Duodenal mucosa (tissue), 2 donors: ENCODE measurements around the gene SLC66A2.

ENCODE experiments used
- H3K27ac ChIP-seq: one replicate; pipeline ENCODE4 v1.7.0; 2013; ENCODE audit warnings: low read depth, low read length
- H3K27me3 ChIP-seq, 2 donors: one replicate each; pipeline ENCODE4 v1.7.0; 2013; ENCODE audit warnings: low read length in 2 of 2, control low read depth in 1 of 2; ENCODE audit not compliant: insufficient read depth in 2 of 2, control insufficient read depth in 1 of 2
- H3K36me3 ChIP-seq, 2 donors: one replicate each; pipeline ENCODE4 v1.7.0; 2013; ENCODE audit warnings: low read length in 2 of 2, control low read depth in 1 of 2; ENCODE audit not compliant: insufficient read depth in 2 of 2, control insufficient read depth in 1 of 2
- H3K4me1 ChIP-seq, 2 donors: one replicate each; pipeline ENCODE4 v1.7.0; 2013; ENCODE audit warnings: low read length in 2 of 2, control low read depth in 1 of 2; ENCODE audit not compliant: insufficient read depth in 2 of 2, control insufficient read depth in 1 of 2
- H3K4me3 ChIP-seq, 2 donors: one replicate each; pipeline ENCODE4 v1.7.0; 2013; ENCODE audit warnings: low read length in 2 of 2, low read depth in 1 of 2
- H3K9ac ChIP-seq, 2 donors: one replicate each; pipeline ENCODE4 v1.7.0; 2013; ENCODE audit warnings: low read length in 2 of 2, low read depth in 1 of 2
- H3K9me3 ChIP-seq, 2 donors: one replicate each; pipeline ENCODE4 v1.7.0; 2013; ENCODE audit warnings: low read length in 2 of 2, control low read depth in 1 of 2; ENCODE audit not compliant: control insufficient read depth in 1 of 2

SLC66A2 gene

DNA sequence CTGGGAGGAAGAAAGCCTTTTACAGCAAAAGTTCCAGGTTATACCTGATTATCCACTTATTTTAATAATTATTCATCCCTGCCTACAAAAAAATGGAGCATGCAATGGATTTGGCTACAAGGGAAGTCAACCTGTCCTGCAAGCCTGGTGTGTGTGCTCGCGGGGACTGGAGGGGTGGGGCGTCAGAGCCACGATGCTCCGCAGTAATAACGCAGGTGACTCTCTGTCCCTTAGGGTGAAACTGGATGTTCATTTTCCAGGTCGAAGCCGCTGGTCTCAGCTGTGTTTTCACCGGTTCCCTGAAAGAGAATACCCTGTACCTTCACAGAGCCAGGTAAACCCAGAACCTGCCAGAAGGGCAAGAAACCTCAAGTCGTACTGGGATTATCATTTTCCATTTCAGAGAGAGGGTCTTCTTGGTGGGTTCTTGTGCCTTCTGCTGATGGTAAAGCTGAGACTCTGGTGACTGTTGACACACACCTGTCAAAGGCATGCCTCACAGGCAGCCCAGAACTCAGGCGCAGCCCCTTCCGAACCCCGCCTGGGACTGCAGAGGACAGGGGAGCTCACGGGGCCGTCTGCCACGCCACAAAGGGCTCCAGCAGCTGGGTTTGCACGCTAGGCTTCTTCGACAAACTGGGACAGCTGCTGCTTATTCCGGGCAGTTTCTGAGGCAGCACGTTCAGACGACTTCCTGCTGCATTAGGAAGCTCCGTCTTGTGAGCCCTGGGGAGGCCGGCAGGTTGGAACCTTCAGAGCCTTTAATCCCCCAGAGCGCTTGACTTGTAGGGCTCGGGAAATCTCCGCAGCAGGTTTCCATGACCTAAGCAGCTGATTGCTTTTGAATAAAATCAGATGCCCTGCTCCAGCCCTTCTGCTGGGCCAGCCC, 95.1 kb downstream of the SLC66A2 start:
- Histone ChIP-seq H3K27ac (no peak overlapping the region), H3K4me3 (no peak overlapping the region), H3K27me3 (no peaks in the 10 kb centered on the region), H3K36me3 (no peaks in the 10 kb centered on the region), H3K4me1 (no peaks in the 10 kb centered on the region), H3K9ac (no peak overlapping the region), H3K9me3 (no peaks in the 10 kb centered on the region)

DNA sequence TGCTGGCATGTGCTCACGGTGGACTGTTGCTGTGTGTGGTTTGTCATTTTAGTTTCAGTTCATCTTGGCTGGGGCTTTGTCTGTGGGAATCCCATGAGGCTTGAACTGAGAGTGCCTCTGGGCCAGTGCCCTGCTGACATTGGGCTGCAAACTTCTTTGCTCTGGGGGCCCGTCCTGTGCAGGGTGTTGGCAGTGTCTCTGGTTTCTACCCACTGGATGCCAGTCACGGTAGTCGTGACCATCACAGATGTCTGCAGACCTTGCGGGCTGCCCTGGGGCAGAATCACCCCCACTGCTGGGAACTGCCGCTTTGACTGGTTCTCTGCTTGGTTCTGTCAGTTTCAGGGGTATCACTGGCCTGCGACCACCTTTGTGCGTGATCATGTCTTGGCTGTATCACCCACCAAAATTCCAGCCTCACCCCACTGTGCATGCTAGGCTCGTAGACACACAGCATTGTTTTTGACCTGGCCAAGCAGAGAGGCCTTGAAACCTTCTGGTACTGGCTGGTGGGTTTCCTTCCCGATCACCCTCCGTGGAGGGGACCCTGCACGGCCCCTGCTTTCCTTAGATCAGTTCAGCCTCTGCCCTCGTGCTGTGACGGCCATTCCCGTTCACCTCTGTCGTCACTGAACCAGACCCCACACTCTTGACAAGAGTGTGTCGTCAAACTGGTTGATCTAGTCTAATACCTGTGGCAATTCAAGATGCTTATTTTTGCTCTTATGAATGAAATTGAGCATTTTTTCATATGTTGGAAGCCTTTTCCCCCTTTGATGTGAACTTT, 96.1 kb downstream of the SLC66A2 start:
- no peaks in the 10 kb centered on the region for H3K4me1 ChIP-seq
- no peaks in the 10 kb centered on the region for H3K27me3 ChIP-seq
- no peaks in the 10 kb centered on the region for H3K9me3 ChIP-seq
- H3K27ac ChIP-seq, result no peak overlapping the region
- no peaks in the 10 kb centered on the region for H3K36me3 ChIP-seq
- H3K9ac ChIP-seq, result no peak overlapping the region
- no peak overlapping the region for H3K4me3 ChIP-seq

DNA sequence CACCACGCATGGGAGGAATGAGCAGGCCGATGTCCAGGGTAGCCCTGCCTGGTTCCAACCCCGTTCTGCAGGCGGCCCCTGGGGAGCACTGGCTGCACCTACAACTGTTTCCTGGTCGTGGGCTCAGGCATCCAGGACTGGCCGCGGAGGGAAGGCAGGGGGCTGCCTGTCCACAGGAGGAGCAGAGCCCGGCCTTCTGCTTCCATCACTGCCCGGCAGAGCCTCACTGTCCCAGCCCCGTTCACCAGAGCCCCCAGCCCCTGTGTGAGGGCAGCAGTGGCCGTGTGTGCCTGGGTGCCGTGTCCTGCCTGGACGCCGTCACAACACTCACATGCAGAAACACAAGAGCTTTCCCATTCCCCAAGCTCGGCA, 97.5 kb downstream of the SLC66A2 start:
- H3K4me3 ChIP-seq, result no peak overlapping the region
- no peaks in the 10 kb centered on the region for H3K4me1 ChIP-seq
- no peak overlapping the region for H3K9ac ChIP-seq
- H3K9me3 ChIP-seq, result no peaks in the 10 kb centered on the region
- H3K27me3 ChIP-seq, result no peaks in the 10 kb centered on the region
- H3K36me3 ChIP-seq, result no peaks in the 10 kb centered on the region
- no peak overlapping the region for H3K27ac ChIP-seq

GRCh38 chr18:79853303-79853992, 98.0 kb downstream of the SLC66A2 start:
- Histone ChIP-seq H3K36me3 (no peaks in the 10 kb centered on the region), H3K27me3 (no peaks in the 10 kb centered on the region), H3K4me1 (no peaks in the 10 kb centered on the region), H3K9me3 (no peaks in the 10 kb centered on the region), H3K9ac (no peak overlapping the region), H3K27ac (no peak overlapping the region), H3K4me3 (no peak overlapping the region)

- Histone ChIP-seq H3K4me1 (no peaks in the 10 kb centered on the region), H3K9me3 (no peaks in the 10 kb centered on the region), H3K36me3 (no peaks in the 10 kb centered on the region), H3K4me3 (no peak overlapping the region), H3K27me3 (no peaks in the 10 kb centered on the region), H3K9ac (no peak overlapping the region), H3K27ac (no peak overlapping the region)
These were observed 98.7 kb downstream of the SLC66A2 start for GRCh38 chr18:79852561-79853302.
